H1 (cell line): ENCODE data around the gene MASP1. TPM values are rescaled to one million over a fixed set of nuclear protein-coding genes. Genes with fewer than 3 reads are reported as not detected.

Experiments
- NANOG ChIP-seq: IDR thresholded peaks from 2 replicates; pipeline ENCODE4 v1.6.1; 2011; ENCODE audit warnings: low read length, low read depth, mild to moderate bottlenecking, inconsistent platforms; ENCODE audit not compliant: insufficient read depth, poor library complexity, severe bottlenecking
- TAF1 ChIP-seq: IDR thresholded peaks from 2 replicates; pipeline ENCODE4 v1.6.1; 2011; ENCODE audit warnings: mild to moderate bottlenecking, low read depth, low read length
- polyA plus RNA-seq, 7 experiments: library from polyadenylated mRNA; depleted of rRNA in 3 of 7; stranded (reverse) in 5 of 7; unstranded in 2 of 7; fragments of >200 nt in 5 of 7; fragments of 200-250 nt in 2 of 7; gene quantifications; 1 replicate in 5 of 7; 2 replicates in 1 of 7; 4 replicates in 1 of 7; pipeline versions ENCODE4 v1.2.1 to v1.2.3, GENCODE V29; 2011 to 2013; ENCODE audit warnings: missing spikeins in 2 of 7, mixed read lengths in 2 of 7
- total RNA-seq: library from RNA; stranded (reverse); fragmentation: NEBNext Ultra II Directional; extraction: Animal tissue kit (Norgen Biotek cat#: 25700); gene quantifications from 2 replicates; pipeline ENCODE4 v1.2.1, GENCODE V29; 2021
- TF ChIP-seq, protein P1 (sequence below): IDR thresholded peaks from 2 replicates; pipeline ENCODE4 v1.6.1; 2012; ENCODE audit warnings: inconsistent platforms

MASP1 gene
- total and polyA plus RNA-seq, 2 of the 8 experiments (the other 6 are each of a cell fraction or from before 2014, with no cell fraction given): 2.7 to 3.5 TPM

GRCh38 chr3:187230011-187230410, 61.5 kb downstream of the MASP1 start (continued):
- no peak for TF ChIP-seq TAF1
- TF ChIP-seq NANOG: no peak
- TF ChIP-seq, protein P1, sequence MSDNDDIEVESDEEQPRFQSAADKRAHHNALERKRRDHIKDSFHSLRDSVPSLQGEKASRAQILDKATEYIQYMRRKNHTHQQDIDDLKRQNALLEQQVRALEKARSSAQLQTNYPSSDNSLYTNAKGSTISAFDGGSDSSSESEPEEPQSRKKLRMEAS: no peak
